ENCODE data around the gene TRPM4. TPM values are rescaled to one million over a fixed set of nuclear protein-coding genes. Genes with fewer than 3 reads are reported as not detected.

The TRPM4 gene
- total and polyA plus RNA-seq, 2 donors (not counting 3 experiments of a cell fraction or from before 2014, with no cell fraction given): 17.6 to 38.9 TPM

GRCh38 chr19:49113762-49114629, 43.6 kb upstream of the TRPM4 start, which contains the start of gene LIN7B:
Gene LIN7B (plus strand): TSS chr19:49114370. CDS start chr19:49114405, 35 bp downstream.
- peak; percentile 64 for FAIRE-seq
- POLR2A ChIA-PET: interaction anchor here (0.5 to 1.7 kb wide), 4 partner anchors 14 to 164 kb away, joined by 3 to 5 read pairs (median 4); no protein-coding TSS in a partner anchor

More at GRCh38 chr19:49113762-49114629, 43.6 kb upstream of the TRPM4 start, which contains the start of gene LIN7B:
- Histone ChIP-seq H3K27ac (ENCODE audit: insufficient read depth, low read depth, low read length) (no peak within 1 kb of the TSS), H3K4me2 (ENCODE audit: insufficient read depth, low read length) (peak within 1 kb of the TSS; percentile 66), H3K79me2 (ENCODE audit: control insufficient read depth, insufficient read depth, low read length) (no peaks in the 10 kb centered on the region), H3K27me3 (ENCODE audit: control insufficient read depth in 2 of 2, insufficient read depth in 2 of 2, low read length in 2 of 2) (no peaks in the 10 kb centered on the region), H4K20me1 (replicated peaks; ENCODE audit: control insufficient read depth, extremely low read depth, insufficient read depth, low read length) (no peaks in the 10 kb centered on the region), H3K4me3 (replicated peaks in 1 of 3; ENCODE audit: insufficient read depth in 1 of 3, low read depth in 1 of 3, low read length in 3 of 3) (peak within 1 kb of the TSS; percentile 42 to 48 (median 47)), H3K9ac (replicated peaks; ENCODE audit: extremely low read depth, insufficient read depth, low read length) (peak within 1 kb of the TSS; percentile 59), H3K9me1 (replicated peaks; ENCODE audit: control insufficient read depth, extremely low read depth, insufficient read depth, low read length) (no peaks in the 10 kb centered on the region), H2AFZ (ENCODE audit: low read depth, low read length) (peak within 1 kb of the TSS; percentile 89), H3K36me3 (ENCODE audit: control insufficient read depth in 2 of 2, extremely low read depth in 1 of 2, insufficient read depth in 2 of 2, low read length in 2 of 2) (peaks cover 2 to 4% of the 10 kb centered on the region in 2 experiments), H3K9me3 (replicated peaks; ENCODE audit: control insufficient read depth, insufficient read depth, low read length) (no peaks in the 10 kb centered on the region), H3K4me1 (ENCODE audit: control insufficient read depth, extremely low read depth, insufficient read depth, low read length) (peaks cover 12% of the 10 kb centered on the region)
- intact Hi-C loops (cut with micrococcal nuclease) (no loop called here), dilution Hi-C loops (cut with MboI; ENCODE audit: extremely low pct_ligation_motif_present, low sequenced_read_pairs) (no loop called here)
- DNase-seq (ENCODE audit: low read depth, low spot score): peak; percentile 74
- CTCF ChIA-PET: interaction anchor here (0.6 to 6.5 kb wide), 27 partner anchors 8 to 338 kb away, joined by 3 to 60 read pairs (median 3); partner anchors contain the start of genes GYS1, PIH1D1 and RUVBL2
- BruUV-seq (replicated peaks): no TSS peak
- TF ChIP-seq JUN (IDR thresholded peaks at IDR 0.05; ENCODE audit: borderline replicate concordance, insufficient read depth, insufficient read length, low read depth) (no peak), POLR2A (IDR thresholded peaks at IDR 0.05; ENCODE audit: low read depth, low read length) (peak; percentile 35), CTCF (IDR thresholded peaks at IDR 0.05; ENCODE audit: extremely low read depth in 1 of 2, insufficient read depth in 1 of 2, low read depth in 1 of 2, low read length in 2 of 2) (peak; percentile 50 to 57), POLR2AphosphoS5 (IDR thresholded peaks at IDR 0.05; ENCODE audit: insufficient read depth, low read depth, low read length) (peak; percentile 43), FOS (IDR thresholded peaks at IDR 0.05; ENCODE audit: borderline replicate concordance, insufficient read depth, low read length) (no peak), EZH2 (IDR thresholded peaks at IDR 0.05; ENCODE audit: borderline replicate concordance, low read depth, low read length, severe bottlenecking) (no peak), MYC (IDR thresholded peaks at IDR 0.05; ENCODE audit: low read depth, low read length) (no peak), GATA2 (IDR thresholded peaks at IDR 0.05; ENCODE audit: insufficient read depth, insufficient read length, low read depth, low read length) (no peak), MAX (IDR thresholded peaks at IDR 0.05; ENCODE audit: insufficient read depth, insufficient read length) (no peak)

Measured in endothelial cell of umbilical vein (primary cell).